OCI-LY7 (cell line): ENCODE data around the gene RCHY1. TPM values are rescaled to one million over a fixed set of nuclear protein-coding genes. Genes with fewer than 3 reads are reported as not detected.

Experiments
- BruUV-seq: library from RNA; stranded (reverse); fragments of 400-500 nt; replicated peaks from 2 replicates; lab custom pipeline; 2021; lab: Mats Ljungman, UMichigan
- CTCF ChIA-PET: fragments of 300-600 bp; sonication (Branson Sonifier 250); formaldehyde crosslinking; loops from one replicate; lab custom pipeline; 2022; ENCODE audit warnings: antibody characterized with exemption; ENCODE audit not compliant: unreplicated experiment; lab: Charles Lee
- POLR2A ChIA-PET: fragments of 300-600 bp; sonication (Branson Sonifier 250); formaldehyde crosslinking; loops from one replicate; lab custom pipeline; 2022; ENCODE audit warnings: antibody characterized with exemption; lab: Charles Lee
- DNase-seq: peaks from one replicate; pipeline ENCODE4 v3.0.0-alpha.2; 2015; ENCODE audit warnings: low spot score
- H2AFZ ChIP-seq: fragments of 200-600 bp; sonication (generic), shearing (Covaris generic); 2 replicates; pipeline ENCODE4 v1.6.1; 2014; ENCODE audit warnings: mild to moderate bottlenecking, antibody characterized with exemption, low read length, moderate library complexity
- H3K27ac ChIP-seq: fragments of 200-600 bp; sonication (generic); 2 replicates; pipeline ENCODE4 v1.5.1; 2014; ENCODE audit warnings: mixed run types, low read depth, mild to moderate bottlenecking, moderate library complexity, low read length, inconsistent platforms; ENCODE audit not compliant: poor library complexity, severe bottlenecking
- H3K36me3 ChIP-seq: fragments of 200-600 bp; sonication (generic); 2 replicates; pipeline ENCODE4 v1.6.1; 2014; ENCODE audit warnings: mild to moderate bottlenecking, antibody characterized with exemption, low read length, moderate library complexity, mixed read lengths; ENCODE audit not compliant: insufficient read depth
- H3K4me1 ChIP-seq: fragments of 200-600 bp; sonication (generic); 2 replicates; pipeline ENCODE4 v1.5.1; 2014; ENCODE audit warnings: mild to moderate bottlenecking, low read length; ENCODE audit not compliant: insufficient read depth, poor library complexity, severe bottlenecking
- H3K4me2 ChIP-seq: fragments of 200-600 bp; sonication (generic); 2 replicates; pipeline ENCODE4 v1.6.1; 2014; ENCODE audit warnings: mild to moderate bottlenecking, low read length
- H3K4me3 ChIP-seq: fragments of 200-600 bp; sonication (generic); 2 replicates; pipeline ENCODE4 v1.5.1; 2014; ENCODE audit warnings: mild to moderate bottlenecking, low read depth, low read length; ENCODE audit not compliant: poor library complexity, severe bottlenecking
- H3K79me2 ChIP-seq: fragments of 200-600 bp; sonication (generic); 2 replicates; pipeline ENCODE4 v1.6.1; 2016; ENCODE audit warnings: low read depth, mild to moderate bottlenecking, low read length, moderate library complexity, mixed read lengths; ENCODE audit not compliant: insufficient read depth
- H3K9me2 ChIP-seq: fragments of 200-600 bp; sonication (generic); 2 replicates; pipeline ENCODE4 v1.6.1; 2016; ENCODE audit warnings: mild to moderate bottlenecking, low read length, mixed read lengths; ENCODE audit not compliant: insufficient read depth
- H3K9me3 ChIP-seq: fragments of 200-600 bp; sonication (generic); 2 replicates; pipeline ENCODE4 v1.6.1; 2014; ENCODE audit warnings: mild to moderate bottlenecking, mixed run types, low read length, mixed read lengths
- H4K20me1 ChIP-seq: fragments of 200-600 bp; sonication (generic); 2 replicates; pipeline ENCODE4 v1.6.1; 2014; ENCODE audit warnings: mild to moderate bottlenecking, antibody characterized with exemption, low read length, moderate library complexity, mixed read lengths; ENCODE audit not compliant: insufficient read depth
- EZH2phosphoT487 ChIP-seq: fragments of 200-600 bp; sonication (generic); IDR thresholded peaks from 2 replicates; pipeline ENCODE4 v1.6.1; 2018; ENCODE audit warnings: low read depth, borderline replicate concordance, mild to moderate bottlenecking, mixed run types, antibody characterized with exemption, low read length, moderate library complexity, mixed read lengths
- intact Hi-C: fragments of 100-400 bp; cut with micrococcal nuclease; formaldehyde crosslinking; loops from one replicate; pipeline ENCODE4 v1.10.0; 2022; ENCODE audit not compliant: unreplicated experiment
- total RNA-seq, 2 experiments: library from RNA; depleted of rRNA in 1 of 2; stranded (reverse); fragments of >200 nt in 1 of 2; shearing (Covaris generic) in 1 of 2; gene quantifications; 2 replicates each; pipeline ENCODE4 v1.2.3, GENCODE V29; 2014 to 2022
- TF ChIP-seq, protein P1 (sequence below): fragments of 200-600 bp; sonication (generic); conservative IDR thresholded peaks from 2 replicates; pipeline ENCODE4 v1.5.1; 2014; ENCODE audit warnings: mild to moderate bottlenecking, antibody characterized with exemption, low read length, moderate library complexity, mixed read lengths

The RCHY1 gene
- total RNA-seq, 2 experiments from 2014 or later = 9.2 to 25.5 TPM

GRCh38 chr4:75470738-75471137 is 43.5 kb downstream of the RCHY1 start:
- intact Hi-C loops = no loop called here
- POLR2A ChIA-PET = no interaction called here

GRCh38 chr4:75469896-75470295 is 44.3 kb downstream of the RCHY1 start:
- BruUV-seq = no TSS peak

More at GRCh38 chr4:75470738-75471137, 43.5 kb downstream of the RCHY1 start:
- DNase-seq = no peak
- H2AFZ ChIP-seq = no peak overlapping the region
- H3K9me3 ChIP-seq = no peaks in the 10 kb centered on the region
- peaks cover 6% of the 10 kb centered on the region for H3K4me1 ChIP-seq
- BruUV-seq = no TSS peak
- H3K36me3 ChIP-seq = no peaks in the 10 kb centered on the region
- no peak overlapping the region for H3K27ac ChIP-seq
- no peaks in the 10 kb centered on the region; the same call in 1 of the 2 replicates for H4K20me1 ChIP-seq
- H3K79me2 ChIP-seq = no peaks in the 10 kb centered on the region
- H3K9me2 ChIP-seq = no peaks in the 10 kb centered on the region
- no peak overlapping the region for H3K4me3 ChIP-seq
- TF ChIP-seq, protein P1, sequence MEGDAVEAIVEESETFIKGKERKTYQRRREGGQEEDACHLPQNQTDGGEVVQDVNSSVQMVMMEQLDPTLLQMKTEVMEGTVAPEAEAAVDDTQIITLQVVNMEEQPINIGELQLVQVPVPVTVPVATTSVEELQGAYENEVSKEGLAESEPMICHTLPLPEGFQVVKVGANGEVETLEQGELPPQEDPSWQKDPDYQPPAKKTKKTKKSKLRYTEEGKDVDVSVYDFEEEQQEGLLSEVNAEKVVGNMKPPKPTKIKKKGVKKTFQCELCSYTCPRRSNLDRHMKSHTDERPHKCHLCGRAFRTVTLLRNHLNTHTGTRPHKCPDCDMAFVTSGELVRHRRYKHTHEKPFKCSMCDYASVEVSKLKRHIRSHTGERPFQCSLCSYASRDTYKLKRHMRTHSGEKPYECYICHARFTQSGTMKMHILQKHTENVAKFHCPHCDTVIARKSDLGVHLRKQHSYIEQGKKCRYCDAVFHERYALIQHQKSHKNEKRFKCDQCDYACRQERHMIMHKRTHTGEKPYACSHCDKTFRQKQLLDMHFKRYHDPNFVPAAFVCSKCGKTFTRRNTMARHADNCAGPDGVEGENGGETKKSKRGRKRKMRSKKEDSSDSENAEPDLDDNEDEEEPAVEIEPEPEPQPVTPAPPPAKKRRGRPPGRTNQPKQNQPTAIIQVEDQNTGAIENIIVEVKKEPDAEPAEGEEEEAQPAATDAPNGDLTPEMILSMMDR = no peak
- no peak for TF ChIP-seq EZH2phosphoT487
- no peak overlapping the region for H3K4me2 ChIP-seq
- CTCF ChIA-PET = no interaction called here

GRCh38 chr4:75457365-75457764 is 56.8 kb downstream of the RCHY1 start:
- BruUV-seq = no TSS peak

More at GRCh38 chr4:75469896-75470295, 44.3 kb downstream of the RCHY1 start:
- Histone ChIP-seq H2AFZ (no peak overlapping the region), H3K9me3 (no peaks in the 10 kb centered on the region), H3K36me3 (no peaks in the 10 kb centered on the region), H3K4me3 (no peak overlapping the region), H4K20me1 (no peaks in the 10 kb centered on the region; the same call in 1 of the 2 replicates), H3K4me2 (no peak overlapping the region), H3K9me2 (no peaks in the 10 kb centered on the region), H3K79me2 (no peaks in the 10 kb centered on the region), H3K27ac (no peak overlapping the region), H3K4me1 (peaks cover 5% of the 10 kb centered on the region)
- ChIA-PET CTCF (no interaction called here), POLR2A (no interaction called here)
- no peak for DNase-seq
- intact Hi-C loops = loop anchor here (10.0 kb wide), 1 partner anchor 595 kb away; no protein-coding TSS in a partner anchor
- TF ChIP-seq, protein P1 = no peak
- TF ChIP-seq EZH2phosphoT487 = no peak

More at GRCh38 chr4:75457365-75457764, 56.8 kb downstream of the RCHY1 start:
- ChIA-PET CTCF (no interaction called here), POLR2A (no interaction called here)
- Histone ChIP-seq H3K36me3 (no peaks in the 10 kb centered on the region), H3K4me1 (no peaks in the 10 kb centered on the region), H2AFZ (no peak overlapping the region), H4K20me1 (no peaks in the 10 kb centered on the region), H3K79me2 (no peaks in the 10 kb centered on the region), H3K27ac (no peak overlapping the region), H3K4me3 (no peak overlapping the region), H3K9me2 (no peaks in the 10 kb centered on the region), H3K4me2 (no peak overlapping the region), H3K9me3 (no peaks in the 10 kb centered on the region)
- DNase-seq = no peak
- TF ChIP-seq, protein P1 = no peak
- no peak for TF ChIP-seq EZH2phosphoT487
- intact Hi-C loops = no loop called here
